ENCODE data around the gene PRKCE. TPM values are rescaled to one million over a fixed set of nuclear protein-coding genes. Genes with fewer than 3 reads are reported as not detected.

PRKCE gene
- total and polyA plus RNA-seq, 2 donors (not counting 1 experiment from before 2014, with no cell fraction given) = 14.1 to 19.0 TPM

GRCh38 chr2:45697190-45697589 lies 45.7 kb downstream of the PRKCE start:
- Histone ChIP-seq H3K27ac (ENCODE audit: insufficient read depth, low read length) (no peak overlapping the region), H3K79me2 (ENCODE audit: control insufficient read depth, insufficient read depth, low read length) (no peaks in the 10 kb centered on the region), H3K27me3 (ENCODE audit: control insufficient read depth, insufficient read depth, low read length) (no peaks in the 10 kb centered on the region), H2AFZ (ENCODE audit: low read length) (no peak overlapping the region), H3K4me3 (replicated peaks in 1 of 4; ENCODE audit: control extremely low read depth in 1 of 4, insufficient read depth in 1 of 4, low read depth in 3 of 4, low read length in 4 of 4) (no peak overlapping the region), H3K36me3 (ENCODE audit: control insufficient read depth, insufficient read depth, low read length) (no peaks in the 10 kb centered on the region), H4K20me1 (ENCODE audit: control insufficient read depth, extremely low read depth, insufficient read depth, low read length) (no peaks in the 10 kb centered on the region), H3K9ac (ENCODE audit: insufficient read depth, low read length) (no peak overlapping the region), H3K4me2 (ENCODE audit: extremely low read depth, insufficient read depth, low read length) (no peak overlapping the region), H3K9me3 (ENCODE audit: control insufficient read depth, insufficient read depth, low read depth, low read length) (no peaks in the 10 kb centered on the region), H3K4me1 (ENCODE audit: control insufficient read depth, extremely low read depth, insufficient read depth, low read length) (peaks cover 6% of the 10 kb centered on the region)
- TF ChIP-seq CTCF (conservative IDR thresholded peaks at IDR 0.05 in 1 of 2, IDR thresholded peaks at IDR 0.05 in 1 of 2; ENCODE audit: low read depth in 1 of 2, low read length in 2 of 2) = no peak
- TF ChIP-seq EZH2 (IDR thresholded peaks at IDR 0.05; ENCODE audit: low read length, missing control alignments) = no peak
- DNase-seq (ENCODE audit: low read depth in 2 of 2) = no peak

GRCh38 chr2:45698554-45698953 lies 47.1 kb downstream of the PRKCE start:
- no peak for DNase-seq (ENCODE audit: low read depth in 2 of 2)
- Histone ChIP-seq H3K4me1 (ENCODE audit: control insufficient read depth, extremely low read depth, insufficient read depth, low read length) (peaks cover 6% of the 10 kb centered on the region), H4K20me1 (ENCODE audit: control insufficient read depth, extremely low read depth, insufficient read depth, low read length) (no peaks in the 10 kb centered on the region), H2AFZ (ENCODE audit: low read length) (no peak overlapping the region), H3K4me2 (ENCODE audit: extremely low read depth, insufficient read depth, low read length) (no peak overlapping the region), H3K36me3 (ENCODE audit: control insufficient read depth, insufficient read depth, low read length) (no peaks in the 10 kb centered on the region), H3K9ac (ENCODE audit: insufficient read depth, low read length) (no peak overlapping the region), H3K4me3 (replicated peaks in 1 of 4; ENCODE audit: control extremely low read depth in 1 of 4, insufficient read depth in 1 of 4, low read depth in 3 of 4, low read length in 4 of 4) (no peak overlapping the region), H3K27me3 (ENCODE audit: control insufficient read depth, insufficient read depth, low read length) (no peaks in the 10 kb centered on the region), H3K79me2 (ENCODE audit: control insufficient read depth, insufficient read depth, low read length) (no peaks in the 10 kb centered on the region), H3K27ac (ENCODE audit: insufficient read depth, low read length) (peak overlapping the region; percentile 8), H3K9me3 (ENCODE audit: control insufficient read depth, insufficient read depth, low read depth, low read length) (no peaks in the 10 kb centered on the region)
- TF ChIP-seq EZH2 (IDR thresholded peaks at IDR 0.05; ENCODE audit: low read length, missing control alignments) (no peak), CTCF (conservative IDR thresholded peaks at IDR 0.05 in 1 of 2, IDR thresholded peaks at IDR 0.05 in 1 of 2; ENCODE audit: low read depth in 1 of 2, low read length in 2 of 2) (no peak)

- H4K20me1 ChIP-seq (ENCODE audit: control insufficient read depth, extremely low read depth, insufficient read depth, low read length) = no peaks in the 10 kb centered on the region
- H2AFZ ChIP-seq (ENCODE audit: low read length) = no peak overlapping the region
- peak overlapping the region; percentile 8 for H3K27ac ChIP-seq (ENCODE audit: insufficient read depth, low read length)
- no peak overlapping the region for H3K9ac ChIP-seq (ENCODE audit: insufficient read depth, low read length)
- H3K4me2 ChIP-seq (ENCODE audit: extremely low read depth, insufficient read depth, low read length) = peak overlapping the region; percentile 13
- H3K4me3 ChIP-seq (replicated peaks in 1 of 4; ENCODE audit: control extremely low read depth in 1 of 4, insufficient read depth in 1 of 4, low read depth in 3 of 4, low read length in 4 of 4) = no peak overlapping the region
- no peaks in the 10 kb centered on the region for H3K36me3 ChIP-seq (ENCODE audit: control insufficient read depth, insufficient read depth, low read length)
- DNase-seq (ENCODE audit: low read depth in 2 of 2) = peak; percentile 71 to 81
- no peaks in the 10 kb centered on the region for H3K9me3 ChIP-seq (ENCODE audit: control insufficient read depth, insufficient read depth, low read depth, low read length)
- peaks cover 6% of the 10 kb centered on the region for H3K4me1 ChIP-seq (ENCODE audit: control insufficient read depth, extremely low read depth, insufficient read depth, low read length)
- no peak for TF ChIP-seq EZH2 (IDR thresholded peaks at IDR 0.05; ENCODE audit: low read length, missing control alignments)
- no peak for TF ChIP-seq CTCF (conservative IDR thresholded peaks at IDR 0.05 in 1 of 2, IDR thresholded peaks at IDR 0.05 in 1 of 2; ENCODE audit: low read depth in 1 of 2, low read length in 2 of 2)
- no peaks in the 10 kb centered on the region for H3K79me2 ChIP-seq (ENCODE audit: control insufficient read depth, insufficient read depth, low read length)
- H3K27me3 ChIP-seq (ENCODE audit: control insufficient read depth, insufficient read depth, low read length) = no peaks in the 10 kb centered on the region
These were observed 47.7 kb downstream of the PRKCE start for GRCh38 chr2:45699032-45699658.

Measured in fibroblast of lung (primary cell).